Suprapubic skin (tissue), 4 donors: ENCODE data around the gene TMEM163. TPM values are rescaled to one million over a fixed set of nuclear protein-coding genes. Genes with fewer than 3 reads are reported as not detected.

Experiments
- DNase-seq, 2 donors: peaks; one replicate each; pipeline ENCODE4 v3.0.0-alpha.2; 2019; ENCODE audit warnings: low spot score in 2 of 2
- H3K27ac ChIP-seq: fragments of 200-600 bp; sonication (generic); one replicate; pipeline ENCODE4 v1.5.1; 2019
- H3K27me3 ChIP-seq: fragments of 200-600 bp; sonication (generic); one replicate; pipeline ENCODE4 v1.5.1; 2019
- H3K36me3 ChIP-seq: fragments of 200-600 bp; sonication (generic); one replicate; pipeline ENCODE4 v1.5.1; 2019
- H3K4me1 ChIP-seq: fragments of 200-600 bp; sonication (generic); one replicate; pipeline ENCODE4 v1.5.1; 2019
- H3K4me3 ChIP-seq: fragments of 200-600 bp; sonication (generic); one replicate; pipeline ENCODE4 v1.5.1; 2019; ENCODE audit warnings: mild to moderate bottlenecking
- H3K9me3 ChIP-seq: fragments of 200-600 bp; sonication (generic); one replicate; pipeline ENCODE4 v1.5.1; 2019
- EP300 ChIP-seq: sonication (generic); formaldehyde crosslinking; IDR thresholded peaks from one replicate; pipeline ENCODE4 v1.6.1; 2017; ENCODE audit warnings: antibody characterized with exemption
- POLR2A ChIP-seq, 2 donors: fragments of 450-650 bp; IDR thresholded peaks; one replicate each; pipeline ENCODE4 v1.6.1; 2017; ENCODE audit warnings: antibody characterized with exemption in 2 of 2, mild to moderate bottlenecking in 2 of 2, moderate library complexity in 2 of 2
- POLR2AphosphoS5 ChIP-seq, 3 donors: sonication (generic); formaldehyde crosslinking; IDR thresholded peaks; one replicate each; pipeline ENCODE4 v1.6.1; 2017; ENCODE audit warnings: antibody characterized with exemption in 3 of 3
- WGBS: methylation state at CpG from one replicate; pipeline ENCODE4 v1.1.5; 2018; 5-methylcytosine and 5-hydroxymethylcytosine counted together
- total RNA-seq, 4 donors: library from RNA; depleted of rRNA; stranded (reverse); fragments of >200 nt; gene quantifications; one replicate each; pipeline ENCODE4 v1.1.0, GENCODE V29; 2016
- TF ChIP-seq, protein P1 (sequence below), 2 donors: fragments of 200-600 bp in 1 of 2; fragments of 450-650 bp in 1 of 2; sonication (generic) in 1 of 2; IDR thresholded peaks; one replicate each; pipeline ENCODE4 v1.5.1; 2016 to 2019; ENCODE audit warnings: antibody characterized with exemption in 2 of 2, mild to moderate bottlenecking in 1 of 2, moderate library complexity in 1 of 2

The TMEM163 gene
- total RNA-seq, 4 donors from 2014 or later, result 0.23 to 0.72 TPM; not detected in 2

DNA sequence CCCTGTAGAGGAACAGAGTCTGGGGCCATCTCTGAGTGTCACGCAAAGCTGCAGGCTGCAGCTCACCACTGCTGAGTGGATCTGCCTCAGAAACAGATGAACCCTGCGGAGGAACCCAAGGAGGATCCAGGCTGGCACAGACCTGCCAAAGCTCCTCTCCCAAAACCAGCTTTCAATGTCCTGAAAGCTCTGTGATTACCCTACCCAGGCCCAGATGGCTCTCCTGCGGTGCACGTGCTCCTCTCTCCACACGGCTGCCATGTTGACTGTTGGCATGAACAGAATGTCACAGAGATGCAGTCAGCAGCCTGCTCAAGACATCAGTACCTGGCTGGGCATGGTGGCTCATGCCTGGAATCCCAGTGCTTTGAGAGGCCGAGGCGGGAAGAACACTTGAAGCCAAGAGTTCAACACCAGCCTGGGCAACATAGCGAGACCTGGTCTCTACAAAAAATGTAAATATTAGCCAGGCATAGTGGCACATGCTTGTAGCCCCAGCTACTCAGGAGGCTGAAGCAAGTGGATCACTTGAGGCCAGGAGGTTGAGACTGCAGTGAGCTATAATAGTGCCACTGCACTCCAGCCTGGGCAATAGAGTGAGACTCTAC lies 248.1 kb downstream of the TMEM163 start:
- H3K4me1 ChIP-seq, result no peaks in the 10 kb centered on the region
- 96% methylated on average over 7 of the region's 8 CpGs for WGBS
- no peaks in the 10 kb centered on the region for H3K36me3 ChIP-seq
- no peak overlapping the region for H3K4me3 ChIP-seq
- H3K27ac ChIP-seq, result no peak overlapping the region
- H3K27me3 ChIP-seq, result no peaks in the 10 kb centered on the region
- TF ChIP-seq, protein P1, sequence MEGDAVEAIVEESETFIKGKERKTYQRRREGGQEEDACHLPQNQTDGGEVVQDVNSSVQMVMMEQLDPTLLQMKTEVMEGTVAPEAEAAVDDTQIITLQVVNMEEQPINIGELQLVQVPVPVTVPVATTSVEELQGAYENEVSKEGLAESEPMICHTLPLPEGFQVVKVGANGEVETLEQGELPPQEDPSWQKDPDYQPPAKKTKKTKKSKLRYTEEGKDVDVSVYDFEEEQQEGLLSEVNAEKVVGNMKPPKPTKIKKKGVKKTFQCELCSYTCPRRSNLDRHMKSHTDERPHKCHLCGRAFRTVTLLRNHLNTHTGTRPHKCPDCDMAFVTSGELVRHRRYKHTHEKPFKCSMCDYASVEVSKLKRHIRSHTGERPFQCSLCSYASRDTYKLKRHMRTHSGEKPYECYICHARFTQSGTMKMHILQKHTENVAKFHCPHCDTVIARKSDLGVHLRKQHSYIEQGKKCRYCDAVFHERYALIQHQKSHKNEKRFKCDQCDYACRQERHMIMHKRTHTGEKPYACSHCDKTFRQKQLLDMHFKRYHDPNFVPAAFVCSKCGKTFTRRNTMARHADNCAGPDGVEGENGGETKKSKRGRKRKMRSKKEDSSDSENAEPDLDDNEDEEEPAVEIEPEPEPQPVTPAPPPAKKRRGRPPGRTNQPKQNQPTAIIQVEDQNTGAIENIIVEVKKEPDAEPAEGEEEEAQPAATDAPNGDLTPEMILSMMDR (IDR thresholded peaks at IDR 0.05), result no peak
- no peak for TF ChIP-seq EP300
- no peak for TF ChIP-seq POLR2AphosphoS5 (IDR thresholded peaks at IDR 0.05)
- no peak for TF ChIP-seq POLR2A (IDR thresholded peaks at IDR 0.05)
- DNase-seq, result no peak
- H3K9me3 ChIP-seq, result no peaks in the 10 kb centered on the region

DNA sequence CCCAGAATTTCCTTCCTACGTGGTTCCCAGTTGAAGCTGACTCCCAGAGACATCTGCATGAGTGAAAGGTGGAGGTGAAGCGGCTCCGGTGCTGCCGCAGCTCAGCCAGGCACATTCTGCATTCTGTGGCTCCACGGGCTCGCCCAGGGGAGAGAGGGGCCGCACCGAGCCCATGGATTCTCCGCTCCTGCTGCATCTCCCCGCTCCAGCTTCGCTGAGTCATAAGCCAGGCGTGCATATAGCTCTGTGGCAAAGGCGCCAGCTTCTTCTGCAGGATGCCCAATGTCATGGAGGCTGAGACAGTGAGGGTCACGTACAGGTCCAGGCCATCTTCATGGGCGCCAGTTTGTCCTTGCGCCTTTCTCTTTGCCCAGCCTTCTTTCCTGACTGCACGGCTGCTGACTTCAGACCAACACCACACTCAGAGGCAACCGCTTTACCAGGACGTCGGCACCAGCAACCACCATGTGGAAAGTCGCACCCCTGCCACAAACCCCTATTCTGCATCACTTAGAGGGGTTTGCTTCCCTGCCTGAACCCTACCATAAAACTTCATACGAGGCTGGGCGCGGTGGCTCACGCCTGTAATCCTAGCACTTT lies 249.2 kb downstream of the TMEM163 start:
- no peaks in the 10 kb centered on the region for H3K27me3 ChIP-seq
- no peak overlapping the region for H3K27ac ChIP-seq
- H3K4me3 ChIP-seq, result no peak overlapping the region
- no peak for DNase-seq
- WGBS, result 93% methylated on average over 17 of the region's 25 CpGs
- H3K9me3 ChIP-seq, result no peaks in the 10 kb centered on the region
- no peaks in the 10 kb centered on the region for H3K4me1 ChIP-seq
- no peaks in the 10 kb centered on the region for H3K36me3 ChIP-seq
- TF ChIP-seq, protein P1 (IDR thresholded peaks at IDR 0.05), result no peak
- TF ChIP-seq POLR2A (IDR thresholded peaks at IDR 0.05) (no peak), POLR2AphosphoS5 (IDR thresholded peaks at IDR 0.05) (no peak), EP300 (no peak)

DNA sequence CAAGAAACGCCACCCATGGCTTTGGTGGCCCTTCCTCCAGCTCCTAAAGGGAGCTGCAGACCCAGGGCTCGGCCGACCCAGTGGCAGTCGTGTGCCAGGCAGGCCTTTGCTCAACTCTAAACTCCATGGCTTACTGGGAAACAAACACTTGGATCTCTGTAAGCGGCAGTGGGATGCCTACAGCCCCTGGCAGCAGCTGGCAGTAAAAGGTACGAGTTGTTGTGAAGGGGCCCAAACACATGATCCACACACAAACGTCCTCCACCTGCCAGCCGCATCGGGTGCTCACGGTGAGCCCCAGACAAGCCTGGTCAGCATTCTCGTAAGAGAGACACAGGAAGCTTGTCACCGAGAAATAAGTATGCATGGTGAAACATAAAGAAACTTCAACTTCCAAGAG lies 250.0 kb downstream of the TMEM163 start:
- Histone ChIP-seq H3K4me1 (no peaks in the 10 kb centered on the region), H3K27ac (no peak overlapping the region), H3K9me3 (no peaks in the 10 kb centered on the region), H3K36me3 (no peaks in the 10 kb centered on the region), H3K4me3 (no peak overlapping the region), H3K27me3 (no peaks in the 10 kb centered on the region)
- 86% methylated on average over 9 of the region's 12 CpGs for WGBS
- no peak for TF ChIP-seq EP300
- no peak for TF ChIP-seq POLR2AphosphoS5 (IDR thresholded peaks at IDR 0.05)
- TF ChIP-seq, protein P1 (IDR thresholded peaks at IDR 0.05), result no peak
- no peak for TF ChIP-seq POLR2A (IDR thresholded peaks at IDR 0.05)
- no peak for DNase-seq

DNA sequence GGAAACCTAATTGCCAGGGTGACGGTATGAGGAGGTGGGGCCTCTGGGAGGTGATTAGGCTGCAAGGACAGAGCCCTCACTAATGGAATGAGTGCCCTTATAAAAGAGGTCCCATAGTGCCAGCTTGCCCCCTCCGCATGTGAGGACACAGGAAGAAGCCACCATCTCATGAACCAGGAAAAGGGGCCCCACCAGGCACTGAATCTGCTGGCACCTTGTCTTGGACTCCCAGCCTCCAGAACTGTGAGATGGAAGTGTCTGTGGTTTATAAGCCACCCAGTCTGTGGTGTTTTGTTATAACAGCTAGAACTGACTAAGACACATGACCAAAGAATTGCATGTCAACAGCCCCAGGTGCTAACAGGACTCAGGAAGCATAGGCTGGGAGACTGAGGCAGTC lies 250.6 kb downstream of the TMEM163 start:
- DNase-seq, result peak in 1 of 2 donors; percentile 61

DNA sequence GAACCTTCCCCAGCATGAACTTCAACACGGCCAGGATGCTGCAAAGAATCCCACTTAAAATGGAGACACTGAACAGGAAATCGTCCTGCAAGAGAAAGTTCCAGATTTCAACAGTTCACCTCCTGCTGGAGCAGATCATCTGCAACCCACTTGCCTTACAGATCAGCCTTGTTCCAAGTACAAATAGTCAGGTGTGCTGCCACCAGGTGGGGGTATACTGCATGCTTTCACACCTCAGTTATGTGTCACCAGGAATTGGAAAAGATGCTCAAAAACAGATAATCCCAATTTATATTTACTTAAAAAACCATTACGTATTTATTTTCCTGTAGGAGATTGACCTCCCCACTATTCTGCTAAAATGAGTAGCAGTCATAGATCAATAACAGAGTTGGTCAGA lies 252.7 kb downstream of the TMEM163 start:
- 72% methylated on average over 3 of the region's 3 CpGs for WGBS
- H3K36me3 ChIP-seq, result no peaks in the 10 kb centered on the region
- TF ChIP-seq, protein P1 (IDR thresholded peaks at IDR 0.05), result no peak
- TF ChIP-seq POLR2AphosphoS5 (IDR thresholded peaks at IDR 0.05) (no peak), POLR2A (IDR thresholded peaks at IDR 0.05) (no peak)
- H3K4me3 ChIP-seq, result no peak overlapping the region
- H3K27ac ChIP-seq, result no peak overlapping the region
- H3K4me1 ChIP-seq, result peaks cover 3% of the 10 kb centered on the region
- DNase-seq, result no peak
- no peaks in the 10 kb centered on the region for H3K9me3 ChIP-seq
- no peaks in the 10 kb centered on the region for H3K27me3 ChIP-seq

More for the DNA sequence above, 250.6 kb downstream of the TMEM163 start:
- Histone ChIP-seq H3K27ac (no peak overlapping the region), H3K4me1 (no peaks in the 10 kb centered on the region), H3K4me3 (no peak overlapping the region), H3K36me3 (no peaks in the 10 kb centered on the region), H3K9me3 (no peaks in the 10 kb centered on the region), H3K27me3 (no peaks in the 10 kb centered on the region)
- WGBS, result 82% methylated on average over 2 of the region's 2 CpGs
- TF ChIP-seq POLR2AphosphoS5 (IDR thresholded peaks at IDR 0.05) (no peak), POLR2A (IDR thresholded peaks at IDR 0.05) (no peak), EP300 (no peak)
- TF ChIP-seq, protein P1 (IDR thresholded peaks at IDR 0.05), result no peak
